Lower leg skin (tissue), 4 donors: ENCODE measurements around the gene LRGUK. TPM values are rescaled to one million over a fixed set of nuclear protein-coding genes. Genes with fewer than 3 reads are reported as not detected.
"Not testable (repeated sequence)": the region's sequence is repeated elsewhere in the genome, so short reads cannot be mapped to it uniquely, and the experiment has no call there.

Experiments used
- DNase-seq, 2 donors: peaks; one replicate each; pipeline ENCODE4 v3.0.0-alpha.2; 2019; ENCODE audit warnings: low spot score in 2 of 2
- H3K4me3 ChIP-seq: fragments of 200-600 bp; sonication (generic); 2 replicates; pipeline ENCODE4 v1.5.1; 2017; ENCODE audit warnings: mild to moderate bottlenecking, low read depth; ENCODE audit not compliant: poor library complexity, severe bottlenecking
- CTCF ChIP-seq, 3 donors: fragments of 450-650 bp; IDR thresholded peaks; one replicate each; pipeline ENCODE4 v1.5.1; 2016; ENCODE audit warnings: antibody characterized with exemption in 3 of 3, mild to moderate bottlenecking in 3 of 3, moderate library complexity in 2 of 3
- POLR2A ChIP-seq, 2 donors: fragments of 450-650 bp; IDR thresholded peaks; one replicate each; pipeline ENCODE4 v1.6.1; 2016 to 2017; ENCODE audit warnings: antibody characterized with exemption in 2 of 2, mild to moderate bottlenecking in 1 of 2, moderate library complexity in 1 of 2
- WGBS, 2 donors: methylation state at CpG; one replicate each; pipeline ENCODE4 v1.1.5; 2018; 5-methylcytosine and 5-hydroxymethylcytosine counted together
- intact Hi-C: fragments of 100-400 bp; cut with DNase I; formaldehyde crosslinking; loops from one replicate; pipeline ENCODE4 v1.15.0; 2023; ENCODE audit warnings: low total_unique reads
- total RNA-seq, 4 donors: library from RNA; depleted of rRNA; stranded (reverse); fragments of >200 nt; gene quantifications; one replicate each; pipeline ENCODE4 v1.1.0, GENCODE V29; 2016

Gene LRGUK
- total RNA-seq, 4 donors from 2014 or later: 0.08 to 0.68 (median 0.18) TPM

GRCh38 chr7:134211817-134212216 is 84.7 kb downstream of the LRGUK start:
- H3K4me3 ChIP-seq: no peak overlapping the region
- TF ChIP-seq POLR2A (IDR thresholded peaks at IDR 0.05): no peak
- TF ChIP-seq CTCF (IDR thresholded peaks at IDR 0.05): no peak
- no peak for DNase-seq
- intact Hi-C loops: no loop called here

GRCh38 chr7:134212576-134213546 is 85.7 kb downstream of the LRGUK start:
- 72 to 74% methylated on average over 13 of the region's 13 CpGs for WGBS, 2 donors
- TF ChIP-seq CTCF (IDR thresholded peaks at IDR 0.05) (no peak), POLR2A (IDR thresholded peaks at IDR 0.05) (no peak)
- no peak overlapping the region for H3K4me3 ChIP-seq
- intact Hi-C loops: no loop called here
- no peak for DNase-seq

- intact Hi-C loops: no loop called here
- TF ChIP-seq CTCF (IDR thresholded peaks at IDR 0.05) (no peak), POLR2A (IDR thresholded peaks at IDR 0.05) (no peak)
- 60 to 70% methylated on average over 3 of the region's 3 CpGs for WGBS, 2 donors
- no peak for DNase-seq
- no peak overlapping the region for H3K4me3 ChIP-seq
These were observed 93.1 kb downstream of the LRGUK start for GRCh38 chr7:134220236-134220635.

- WGBS, 2 donors: 86 to 91% methylated on average over 7 of the region's 7 CpGs
- H3K4me3 ChIP-seq, intact Hi-C loops, DNase-seq: not testable (repeated sequence)
These were observed 104.2 kb downstream of the LRGUK start for GRCh38 chr7:134231296-134231695.

- intact Hi-C loops: no loop called here
- WGBS, 2 donors: 77 to 89% methylated on average over 4 of the region's 4 CpGs
- no peak for TF ChIP-seq CTCF (IDR thresholded peaks at IDR 0.05)
- no peak for TF ChIP-seq POLR2A (IDR thresholded peaks at IDR 0.05)
- no peak for DNase-seq
- no peak overlapping the region for H3K4me3 ChIP-seq
These were observed 107.1 kb downstream of the LRGUK start for GRCh38 chr7:134234216-134234615.

GRCh38 chr7:134245253-134245652 is 118.1 kb downstream of the LRGUK start:
- 87 to 92% methylated on average over 2 of the region's 2 CpGs for WGBS, 2 donors
- TF ChIP-seq CTCF (IDR thresholded peaks at IDR 0.05) (no peak), POLR2A (IDR thresholded peaks at IDR 0.05) (no peak)
- no peak overlapping the region for H3K4me3 ChIP-seq
- intact Hi-C loops: no loop called here
- DNase-seq: no peak
